Activated CD4-positive, alpha-beta T cell treated with anti-CD3 and anti-CD28 coated beads, Interleukin-2, amount 50 U/mL, for 4 hours (primary cell): ENCODE data around the gene OR7D2.

Experiments
- DNase-seq, 2 experiments: peaks; one replicate each; pipeline ENCODE4 v3.0.0-alpha.2; 2020

OR7D2 gene

DNA sequence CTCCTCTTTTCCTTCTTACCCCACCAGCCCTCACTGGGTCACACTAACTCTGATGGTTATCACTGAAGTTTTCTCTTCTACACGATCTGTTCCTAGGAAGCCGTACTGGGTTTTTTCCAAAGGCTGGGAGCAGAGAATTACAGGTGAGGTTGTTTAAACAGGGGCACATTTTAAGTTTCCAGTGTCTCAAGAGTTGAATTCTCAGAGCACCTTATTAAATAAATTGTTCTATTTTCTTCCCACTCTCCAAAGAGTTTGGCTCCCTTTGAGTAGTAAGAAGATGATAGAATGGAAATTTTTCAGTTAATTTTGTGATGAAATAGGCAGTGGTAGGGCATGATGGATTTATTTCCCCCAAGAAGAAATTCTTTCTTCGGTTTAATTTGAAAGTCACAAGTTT, 40.7 kb downstream of the OR7D2 start, which contains the start of gene OR7D4:
Gene OR7D4 (minus strand): TSS at position 101 of the 400 bp plus-strand sequence. CDS start 4,752 bp downstream, outside the sequence.
- no peak for DNase-seq
